HG03521 (cell line): ENCODE results near the gene SMG1.

Experiments used
- ATAC-seq: cut with Tn5 transposase; IDR thresholded peaks from one replicate; pipeline ENCODE4 v1.9.1; 2021; ENCODE audit warnings: mild to moderate bottlenecking, moderate library complexity; ENCODE audit not compliant: unreplicated experiment

The SMG1 gene

DNA sequence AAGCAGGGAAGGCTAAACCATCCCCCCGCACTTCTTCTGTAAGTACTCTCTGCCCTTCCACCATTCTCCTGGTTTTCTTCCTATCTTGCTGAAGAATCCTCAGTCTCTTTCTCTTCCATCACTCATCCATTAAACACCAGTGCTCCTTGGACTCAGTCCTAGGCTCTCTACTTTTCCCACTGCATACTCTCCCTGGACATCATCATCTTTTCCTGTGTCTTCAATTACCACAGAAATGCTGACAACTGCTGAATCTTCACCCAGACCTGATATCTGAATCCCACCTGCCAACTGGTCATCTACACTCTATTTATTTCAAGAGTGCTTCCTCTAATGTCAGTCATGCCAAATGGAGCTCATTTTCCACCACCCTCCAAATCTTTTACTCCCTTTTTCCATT, 71.0 kb downstream of the SMG1 start:
- ATAC-seq: no peak

DNA sequence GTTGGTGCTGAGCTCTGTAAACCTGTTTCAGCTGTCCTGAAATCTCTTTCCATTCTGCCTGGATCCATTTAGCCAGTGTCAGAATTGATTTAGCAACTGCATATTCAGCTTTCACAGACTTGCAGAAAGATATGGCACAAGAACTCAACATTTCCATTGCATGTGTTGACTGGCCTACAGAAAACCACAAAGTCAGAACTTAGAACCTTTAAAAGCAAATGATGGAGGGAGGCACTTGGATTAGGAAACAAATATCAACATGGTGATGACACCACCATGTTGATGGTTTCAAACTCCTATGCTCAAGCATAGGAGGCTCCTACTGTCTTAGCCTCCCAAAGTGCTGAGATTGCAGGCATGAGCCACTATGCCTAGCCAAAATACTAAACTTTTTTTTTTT, 72.5 kb downstream of the SMG1 start:
- ATAC-seq: no peak

DNA sequence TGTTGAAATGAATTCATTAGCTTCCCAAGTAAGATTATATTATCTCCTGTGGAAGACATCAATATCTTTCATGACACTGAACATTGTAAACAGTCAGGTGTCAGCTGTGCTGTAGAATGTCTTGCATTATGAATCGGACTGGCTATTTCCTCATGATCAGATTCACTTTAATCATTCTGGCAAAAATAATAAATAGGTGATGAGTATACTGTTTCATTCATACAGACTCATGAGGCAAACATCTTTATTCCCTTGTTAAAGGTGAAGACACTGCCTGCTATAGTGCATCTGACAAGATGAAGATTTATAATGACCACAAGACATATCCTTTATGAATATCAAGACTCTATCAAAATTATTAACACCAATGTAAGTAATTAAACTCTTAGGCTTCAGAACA, 73.6 kb downstream of the SMG1 start:
- no peak for ATAC-seq

DNA sequence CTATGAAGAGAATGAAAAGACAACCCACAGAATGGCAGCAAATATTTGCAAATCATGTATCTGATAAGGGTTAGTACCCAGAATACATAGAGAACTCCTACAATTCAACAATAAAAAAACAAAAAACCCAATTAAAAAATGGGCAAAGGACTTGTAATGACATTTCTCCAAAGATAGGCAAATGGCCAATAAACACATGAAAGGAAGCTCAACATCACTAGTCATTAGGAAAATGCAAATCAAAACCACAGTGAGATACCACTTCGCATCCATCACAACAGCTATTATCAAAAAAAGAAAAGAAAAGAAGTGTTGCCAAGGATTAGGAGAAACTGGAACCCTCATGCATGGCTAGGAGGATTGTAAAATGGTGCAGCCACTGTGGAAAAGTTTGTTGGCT, 79.8 kb downstream of the SMG1 start:
- ATAC-seq: no peak

DNA sequence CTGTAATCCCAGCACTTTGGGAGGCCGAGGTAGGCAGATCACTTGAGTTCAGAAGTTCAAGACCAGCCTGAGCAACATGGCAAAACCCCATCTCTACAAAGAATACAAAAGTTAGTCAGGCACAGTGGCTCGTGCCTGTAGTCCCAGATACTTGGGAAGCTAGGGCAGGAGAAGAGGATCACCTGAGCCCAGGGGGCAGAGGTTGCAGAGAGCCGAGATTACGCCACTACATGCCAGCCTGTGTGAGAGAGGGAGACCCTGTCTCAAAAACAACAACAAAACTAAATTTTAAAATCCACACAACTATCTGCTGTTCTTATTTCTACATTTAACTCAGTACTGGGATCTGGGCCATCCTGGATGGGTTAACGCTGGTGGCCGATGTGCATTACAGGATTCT, 83.6 kb downstream of the SMG1 start:
- ATAC-seq: no peak

DNA sequence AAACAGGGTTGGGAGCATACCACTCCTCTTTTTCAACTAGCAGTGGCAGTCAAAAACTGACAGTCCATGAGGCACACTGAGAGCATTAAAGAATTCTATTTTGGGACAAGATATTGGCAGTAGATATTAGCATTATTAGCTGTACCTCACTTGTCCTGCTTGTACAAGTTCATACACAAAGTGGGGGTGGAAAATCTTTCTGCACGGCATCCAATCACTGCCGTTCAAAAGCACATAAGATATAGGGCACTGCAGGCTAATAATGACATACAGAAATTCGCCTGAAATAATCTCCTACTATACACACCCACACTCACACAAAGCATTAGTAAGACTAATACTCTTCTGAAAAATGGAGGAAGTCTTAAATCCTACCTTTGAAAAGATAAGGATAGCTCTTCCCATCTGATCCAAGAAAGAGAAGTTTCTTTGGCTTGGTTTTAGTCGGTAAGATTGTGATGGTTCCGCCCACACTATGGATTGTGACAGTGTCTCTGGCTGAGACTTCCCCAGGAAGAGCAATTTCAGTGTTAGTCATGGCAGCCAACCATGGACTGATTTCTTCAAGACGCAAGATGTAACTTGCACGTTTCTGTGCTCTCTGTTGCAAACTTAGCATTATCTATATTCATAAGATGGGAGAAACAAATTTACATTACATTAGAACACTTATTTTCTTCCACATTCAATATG, 84.2 kb downstream of the SMG1 start:
- no peak for ATAC-seq

DNA sequence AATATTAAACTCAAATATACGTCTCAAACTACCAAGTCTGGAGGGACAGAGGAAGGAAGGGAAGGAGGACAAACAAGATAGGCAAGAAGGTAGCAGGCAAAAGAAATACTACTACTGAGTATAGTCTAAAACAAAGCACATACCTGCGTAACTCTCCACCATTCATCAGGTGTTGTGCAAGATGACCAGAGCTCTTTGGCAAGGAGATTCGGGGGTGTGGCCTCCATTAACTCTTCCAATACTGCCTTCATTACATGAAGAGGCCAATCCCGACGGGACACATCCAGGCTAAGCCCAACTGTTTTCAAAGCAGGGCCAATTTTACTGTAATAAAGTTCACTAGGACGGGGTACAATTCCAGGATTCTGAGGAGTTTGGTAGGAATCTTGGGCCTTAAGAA, 86.7 kb downstream of the SMG1 start:
- no peak for ATAC-seq

DNA sequence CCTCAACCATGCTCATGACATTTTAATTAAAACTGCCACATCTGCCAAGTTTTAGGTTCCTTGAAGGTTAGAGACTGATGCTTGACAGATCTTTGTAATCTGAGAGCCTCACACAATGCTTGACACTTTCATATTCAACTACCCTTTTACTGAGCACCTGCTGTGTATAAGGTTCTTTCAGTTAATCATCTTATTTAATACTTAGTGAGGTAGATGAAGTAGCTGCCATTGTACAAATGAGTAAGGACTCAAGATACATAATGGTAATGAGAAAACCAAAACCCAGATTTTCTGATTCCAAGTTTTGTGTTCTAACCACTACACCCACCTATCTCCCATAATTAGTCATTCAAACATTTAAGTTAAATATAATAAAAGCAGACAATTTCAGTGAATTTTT, 89.5 kb downstream of the SMG1 start:
- ATAC-seq: no peak

DNA sequence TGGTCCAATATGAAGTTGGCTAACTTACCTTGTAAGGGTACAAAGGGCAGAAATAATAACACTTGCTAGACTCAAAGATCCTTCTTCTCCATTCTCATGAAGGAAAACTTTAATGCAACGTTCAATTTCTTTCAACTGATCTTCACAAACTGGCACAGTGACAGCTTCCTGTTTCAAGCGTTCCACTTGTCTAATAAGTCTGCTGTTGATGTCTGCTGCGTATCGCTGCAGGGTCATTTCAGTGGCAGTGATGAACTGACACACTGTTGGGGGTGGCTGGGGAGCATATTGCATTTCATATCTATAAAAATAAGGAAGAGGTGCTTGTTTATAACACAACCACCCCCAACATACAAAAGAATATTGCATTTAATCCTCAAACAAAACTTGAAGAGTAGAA, 91.3 kb downstream of the SMG1 start:
- ATAC-seq: no peak

DNA sequence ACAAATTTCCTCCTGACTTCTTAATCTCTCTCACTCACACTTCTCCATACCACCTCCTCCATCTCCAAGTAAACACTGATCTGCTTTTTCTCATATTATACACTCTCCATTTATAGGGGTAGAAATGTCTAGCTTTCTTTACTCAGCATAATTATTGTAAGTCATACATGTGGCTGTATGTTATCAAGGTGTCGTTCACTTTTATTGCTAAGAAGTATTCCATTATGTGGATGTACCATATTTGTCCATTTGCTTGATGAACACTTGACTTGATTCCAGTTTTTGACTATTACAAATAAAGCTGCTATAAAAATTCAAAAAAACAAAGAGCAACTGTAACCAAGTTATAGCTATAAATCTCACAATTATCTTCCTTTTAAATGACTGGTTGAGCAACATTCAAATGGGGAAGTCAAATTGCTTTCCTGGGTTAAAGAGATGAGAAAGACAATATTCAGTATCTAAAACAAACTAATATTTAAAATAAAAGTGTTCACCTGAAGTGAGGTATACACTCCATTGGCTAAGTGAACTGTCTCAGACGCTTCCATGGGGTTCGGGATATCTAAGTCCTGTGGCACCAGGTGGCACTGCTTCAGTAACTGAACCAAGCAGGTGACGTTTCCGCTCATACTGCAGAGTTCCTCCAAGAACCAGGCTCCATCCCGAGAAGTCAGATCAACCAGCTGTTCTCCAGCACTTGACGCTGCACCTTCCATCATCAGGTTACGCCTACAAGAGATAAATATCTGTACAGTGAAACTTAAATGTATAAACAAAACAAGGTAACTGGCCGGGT, 92.3 kb downstream of the SMG1 start:
- no peak for ATAC-seq

DNA sequence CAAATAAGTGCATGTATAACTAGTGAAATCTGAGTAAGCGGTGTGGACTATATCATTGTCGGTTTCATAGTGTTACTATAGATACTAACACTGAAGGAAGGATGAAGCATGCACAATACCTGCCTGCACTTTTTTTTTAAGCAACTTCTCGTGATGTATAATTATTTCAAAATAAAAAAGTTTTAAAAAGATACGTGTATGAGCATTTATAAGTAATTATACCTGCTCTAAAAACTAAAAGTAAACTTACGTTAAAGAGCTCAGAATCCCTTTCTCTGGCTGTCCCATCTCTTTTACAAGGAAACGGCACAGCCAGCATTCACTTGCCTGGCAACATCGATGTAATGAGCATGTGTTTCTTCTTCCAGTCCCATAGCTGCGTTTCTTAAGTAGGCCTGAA, 93.6 kb downstream of the SMG1 start:
- ATAC-seq: no peak

DNA sequence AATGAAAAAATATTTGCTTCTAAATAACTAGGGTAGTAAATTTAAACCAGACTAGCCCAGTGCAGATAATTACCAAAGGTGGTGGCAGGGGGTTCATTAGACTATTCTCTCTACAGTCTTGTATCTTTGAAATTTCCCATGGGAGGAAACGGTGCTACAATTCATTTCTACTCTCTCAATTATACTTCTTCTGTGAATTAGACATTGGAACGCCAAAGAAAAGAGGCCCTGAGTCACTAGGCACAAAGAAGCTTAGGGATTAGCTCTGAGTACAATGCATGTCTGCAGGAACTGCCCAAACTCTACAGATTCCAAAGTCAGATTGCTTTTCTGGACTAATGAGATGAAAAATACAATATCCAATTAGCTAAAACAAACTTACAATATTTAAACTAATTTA, 94.2 kb downstream of the SMG1 start:
- ATAC-seq: no peak

DNA sequence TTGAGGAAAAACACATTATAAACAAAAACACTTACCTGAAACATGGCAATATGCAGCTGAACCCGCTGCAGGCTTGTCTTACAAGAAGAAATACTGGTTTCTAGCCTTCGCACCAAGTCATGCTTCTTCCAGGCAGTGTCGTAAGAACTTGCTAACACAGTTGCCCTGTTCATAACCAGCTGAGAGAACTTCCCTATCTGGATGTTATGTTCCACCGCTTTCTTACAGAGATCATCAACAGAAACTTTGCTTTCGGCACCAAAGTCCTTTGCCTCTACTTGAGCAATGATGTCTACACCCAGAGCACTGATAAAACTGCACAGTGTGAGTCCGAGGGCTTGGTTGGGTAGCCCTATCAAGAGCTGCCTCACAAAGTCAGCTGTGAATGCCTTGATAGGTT, 97.0 kb downstream of the SMG1 start:
- no peak for ATAC-seq

DNA sequence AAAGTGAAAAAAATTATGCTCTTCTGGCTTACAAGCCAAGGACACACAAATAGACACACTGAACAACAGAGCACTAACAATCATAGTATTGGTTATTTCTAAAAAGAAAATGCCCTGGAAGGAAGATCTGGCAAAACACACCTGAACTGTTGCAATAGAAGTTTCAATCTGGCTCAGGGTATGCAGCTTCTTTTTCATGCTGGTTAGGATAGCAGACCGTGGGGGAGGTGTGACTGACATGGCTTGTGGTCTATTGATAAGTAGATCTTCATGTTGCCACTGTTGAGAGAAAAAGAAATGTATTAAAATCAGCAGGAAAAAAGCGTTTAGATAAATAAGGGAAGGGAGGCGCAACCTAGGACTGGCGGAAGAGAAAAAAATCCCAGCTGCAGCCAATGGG, 98.3 kb downstream of the SMG1 start:
- no peak for ATAC-seq

DNA sequence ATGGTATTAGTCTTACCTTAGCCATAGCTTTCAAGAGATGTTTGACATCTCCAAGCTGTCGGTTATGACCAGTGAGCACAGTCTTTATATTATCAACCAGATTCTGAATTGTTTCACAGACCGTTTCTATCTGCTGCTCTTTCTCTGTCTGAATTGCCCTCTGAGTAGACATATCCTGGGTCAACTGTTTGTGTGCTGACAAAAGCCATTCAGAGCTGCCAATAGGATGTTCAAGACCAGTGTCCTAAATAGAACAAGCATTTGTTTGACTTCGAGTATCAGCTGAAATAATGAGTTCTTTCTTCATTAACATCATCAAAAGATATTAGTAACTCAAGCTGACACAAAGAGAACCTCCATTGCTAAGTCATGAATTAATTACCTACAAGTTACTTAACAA, 109.9 kb downstream of the SMG1 start:
- no peak for ATAC-seq

DNA sequence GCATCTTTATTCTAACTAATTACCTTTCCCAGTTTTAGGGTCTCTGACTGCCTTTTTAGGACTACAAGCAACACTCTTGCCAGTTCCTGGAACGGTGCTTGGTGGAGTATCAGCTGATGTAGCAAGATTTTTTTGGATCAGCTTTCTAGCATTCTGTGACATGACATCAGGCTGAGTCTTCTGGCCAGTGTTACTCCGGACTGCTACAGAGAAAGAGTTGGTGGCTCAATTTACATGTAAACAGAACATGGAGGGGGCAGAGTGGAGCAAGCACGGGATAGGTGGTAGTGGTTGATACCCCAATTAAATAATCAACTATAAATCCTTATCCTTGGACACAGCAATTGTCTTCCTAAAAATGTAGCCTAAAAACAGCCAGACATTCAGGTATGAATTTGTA, 114.3 kb downstream of the SMG1 start:
- ATAC-seq: no peak

DNA sequence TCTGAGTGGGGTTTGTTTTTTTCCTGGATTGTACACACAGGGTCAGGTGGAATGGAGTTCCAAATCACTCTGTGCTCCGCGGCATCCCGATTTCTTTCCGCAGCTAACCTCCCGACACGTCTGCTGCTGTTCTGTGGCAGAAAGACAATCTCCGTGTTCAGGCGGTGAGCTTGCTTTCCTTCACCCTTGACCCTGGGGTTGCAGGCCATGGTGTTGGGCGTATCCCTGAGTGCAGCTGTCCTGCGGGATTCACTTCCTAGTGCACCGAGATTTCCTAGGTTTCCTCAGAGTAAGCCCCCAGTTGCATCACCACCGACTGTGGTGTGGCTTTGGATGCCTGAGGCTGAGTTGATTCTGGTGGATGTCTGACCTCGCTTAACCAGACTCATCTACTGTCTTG, 117.0 kb downstream of the SMG1 start:
- no peak for ATAC-seq

DNA sequence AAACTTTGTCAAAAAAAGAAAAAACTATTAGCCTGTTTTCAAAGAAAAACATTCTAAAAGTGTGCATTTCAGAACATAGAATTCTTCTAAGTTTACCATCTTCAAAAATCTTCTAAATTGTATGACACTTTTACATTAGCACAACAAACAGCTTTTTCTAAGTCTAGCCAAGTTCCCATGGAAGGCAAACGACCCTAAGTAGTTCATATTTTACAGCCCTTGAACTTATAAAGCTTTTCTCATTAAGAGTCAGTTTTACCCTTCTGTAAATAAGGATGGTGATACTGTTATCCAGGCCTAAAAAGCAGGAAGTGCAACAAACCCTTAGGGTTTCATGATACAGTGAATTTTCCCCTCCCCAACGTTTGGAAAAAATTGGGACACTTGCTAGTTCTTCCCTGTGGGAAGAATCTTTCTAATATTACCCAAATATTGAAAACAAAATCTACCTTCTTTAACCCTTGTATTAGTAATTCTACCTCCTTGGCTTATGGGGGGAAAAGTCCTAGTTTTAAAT, 120.9 kb downstream of the SMG1 start:
- ATAC-seq: no peak

DNA sequence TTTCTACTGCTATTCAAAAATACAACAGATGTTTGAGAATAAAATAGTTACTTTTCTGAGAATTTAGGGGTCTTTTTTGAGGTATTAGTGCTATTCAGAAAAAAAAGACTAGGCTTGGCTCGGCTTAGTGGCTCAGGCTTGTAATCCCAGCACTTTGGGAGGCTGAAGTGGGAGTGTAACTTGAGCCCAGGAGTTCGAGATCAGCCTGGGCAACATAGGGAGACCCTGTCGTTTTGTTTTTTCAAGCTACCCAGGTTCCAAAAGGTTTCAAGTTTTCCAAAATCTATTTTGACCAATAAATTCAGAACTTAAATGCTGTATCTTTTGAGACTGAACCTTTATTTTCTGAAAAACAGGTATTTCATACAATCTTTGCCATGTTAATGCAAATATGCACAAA, 121.7 kb downstream of the SMG1 start:
- no peak for ATAC-seq

DNA sequence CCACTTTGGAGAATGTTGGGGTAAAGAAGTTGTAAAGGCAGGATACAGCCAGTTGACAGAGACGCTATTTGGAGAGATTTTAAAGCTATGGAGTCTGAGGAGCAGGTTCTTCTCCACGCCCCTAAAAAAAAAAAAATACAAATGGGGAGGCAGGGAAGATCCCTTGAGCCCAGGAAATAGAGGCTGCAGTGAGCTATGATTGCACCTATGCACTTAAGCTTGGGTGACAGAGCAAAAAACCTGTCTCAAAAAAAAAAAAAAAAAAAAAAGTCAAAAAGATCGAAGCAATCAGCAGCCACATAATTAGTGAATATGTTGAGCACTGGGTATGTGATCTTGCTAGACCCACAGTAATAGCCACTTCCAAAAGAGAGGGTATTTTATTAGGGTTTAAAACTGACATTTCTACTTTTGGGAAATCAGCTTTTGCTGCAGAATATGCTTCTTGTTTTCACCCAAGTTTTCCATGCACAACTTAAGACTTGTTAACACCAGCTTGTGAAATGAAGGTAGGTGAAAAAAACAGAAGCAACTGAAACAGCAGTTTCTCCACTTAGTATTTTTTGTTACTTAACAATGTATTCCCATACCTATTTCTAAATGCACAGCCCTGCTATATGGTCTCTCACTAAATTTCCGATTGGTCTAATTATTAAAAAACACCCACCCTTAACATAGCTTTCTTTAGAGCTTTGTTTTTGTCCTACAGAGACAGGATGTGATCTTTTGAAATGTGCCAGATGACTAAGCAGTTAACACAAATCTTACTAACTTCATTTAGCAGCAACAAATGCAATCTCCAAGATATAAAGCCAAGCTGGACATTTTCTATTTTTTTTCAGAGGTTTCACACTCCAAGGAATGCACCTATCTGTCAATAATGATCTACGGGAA, 122.4 kb downstream of the SMG1 start:
- no peak for ATAC-seq

DNA sequence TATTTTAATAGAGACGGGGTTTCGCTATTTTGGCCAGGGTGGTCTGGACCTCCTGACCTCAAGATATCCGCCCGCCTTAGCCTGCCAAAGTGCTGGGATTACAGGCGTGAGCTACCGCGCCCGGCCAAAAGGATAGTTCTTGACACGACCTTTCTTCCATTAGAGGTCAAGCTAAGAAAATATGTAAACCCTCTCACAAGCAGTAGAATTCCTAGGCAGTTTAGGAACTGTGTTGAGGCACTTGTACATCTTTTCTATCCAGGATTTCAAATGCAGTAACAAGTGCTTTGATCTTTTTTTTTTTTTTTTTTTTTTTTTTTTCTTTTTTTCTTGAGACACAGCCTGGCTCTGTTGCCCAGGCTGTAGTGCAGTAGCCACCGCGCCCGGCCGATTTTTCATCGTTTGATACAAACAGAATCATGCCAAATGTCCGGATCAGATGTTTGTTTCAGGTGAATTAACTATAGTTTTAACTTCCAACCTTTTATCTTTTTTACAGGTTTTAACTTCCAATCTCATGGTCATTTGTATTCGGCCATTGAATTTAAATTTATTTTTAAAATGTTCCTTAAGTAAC, 123.4 kb downstream of the SMG1 start:
- no peak for ATAC-seq
